HEK293T (cell line): ENCODE data around the gene CES2.

ENCODE experiments used
- ARNT ChIP-seq: fragments of 450-650 bp; IDR thresholded peaks from 2 replicates; pipeline ENCODE4 v1.6.1; 2017; ENCODE audit warnings: mild to moderate bottlenecking
- BHLHE40 ChIP-seq: fragments of 450-650 bp; IDR thresholded peaks from 2 replicates; pipeline ENCODE4 v1.6.1; 2016; ENCODE audit warnings: mild to moderate bottlenecking, moderate library complexity, borderline replicate concordance
- FOXA1 ChIP-seq: fragments of 450-650 bp; IDR thresholded peaks from 2 replicates; pipeline ENCODE4 v1.6.1; 2016; ENCODE audit warnings: mild to moderate bottlenecking
- FOXM1 ChIP-seq: fragments of 450-650 bp; IDR thresholded peaks from 2 replicates; pipeline ENCODE4 v1.6.1; 2017; ENCODE audit warnings: mild to moderate bottlenecking, borderline replicate concordance
- L3MBTL2 ChIP-seq: fragments of 450-650 bp; conservative IDR thresholded peaks from 2 replicates; pipeline ENCODE4 v1.6.1; 2016; ENCODE audit warnings: mild to moderate bottlenecking
- SUZ12 ChIP-seq: fragments of 450-650 bp; IDR thresholded peaks from 2 replicates; pipeline ENCODE4 v1.6.1; 2016; ENCODE audit warnings: mild to moderate bottlenecking
- TF ChIP-seq, protein P1 (sequence below): fragments of 450-650 bp; IDR thresholded peaks from 2 replicates; pipeline ENCODE4 v1.6.1; 2016

DNA sequence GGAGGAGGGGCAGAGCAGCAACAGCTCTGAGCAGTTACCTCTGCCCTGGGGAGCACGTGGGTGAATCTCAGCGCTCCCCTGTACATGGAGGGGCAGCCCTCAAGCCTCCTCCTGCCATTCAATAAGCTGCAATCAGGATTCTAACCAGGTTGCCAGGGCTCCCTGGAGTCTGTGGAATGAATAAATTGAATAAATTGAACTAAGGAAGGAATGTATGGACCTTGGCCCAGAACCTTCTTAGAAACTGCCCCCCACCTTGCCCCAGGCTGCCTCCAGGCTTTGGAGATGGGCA, 15.1 kb upstream of the CES2 start:
- no peak for TF ChIP-seq ARNT
- no peak for TF ChIP-seq FOXM1
- no peak for TF ChIP-seq SUZ12
- TF ChIP-seq, protein P1, sequence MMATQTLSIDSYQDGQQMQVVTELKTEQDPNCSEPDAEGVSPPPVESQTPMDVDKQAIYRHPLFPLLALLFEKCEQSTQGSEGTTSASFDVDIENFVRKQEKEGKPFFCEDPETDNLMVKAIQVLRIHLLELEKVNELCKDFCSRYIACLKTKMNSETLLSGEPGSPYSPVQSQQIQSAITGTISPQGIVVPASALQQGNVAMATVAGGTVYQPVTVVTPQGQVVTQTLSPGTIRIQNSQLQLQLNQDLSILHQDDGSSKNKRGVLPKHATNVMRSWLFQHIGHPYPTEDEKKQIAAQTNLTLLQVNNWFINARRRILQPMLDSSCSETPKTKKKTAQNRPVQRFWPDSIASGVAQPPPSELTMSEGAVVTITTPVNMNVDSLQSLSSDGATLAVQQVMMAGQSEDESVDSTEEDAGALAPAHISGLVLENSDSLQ, result no peak
- TF ChIP-seq L3MBTL2, result no peak
- no peak for TF ChIP-seq FOXA1
- no peak for TF ChIP-seq BHLHE40
